Stimulated activated CD4-positive, alpha-beta T cell treated with anti-CD3 and anti-CD28 coated beads, Interleukin-12 subunit alpha, Interleukin-12 subunit beta, amount 100 ng/mL, for 48 hours (primary cell): ENCODE data around the gene IQCH.

Experiments used
- DNase-seq, 3 donors: peaks; one replicate each; pipeline ENCODE4 v3.0.0-alpha.2; 2020; ENCODE audit warnings: low read depth in 2 of 3, low spot score in 1 of 3

IQCH gene

GRCh38 chr15:67254238-67255175 is at the start of gene IQCH, which contains the start of gene AAGAB:
IQCH (plus strand) TSS chr15:67254786; CDS start chr15:67254897, 111 bp downstream.
AAGAB (minus strand) TSS chr15:67254661; CDS start chr15:67254631, 30 bp downstream.
- DNase-seq: peak; percentile 95 to 97 (median 97)

GRCh38 chr15:67207555-67208207 is 46.9 kb upstream of the IQCH start:
- no peak for DNase-seq

GRCh38 chr15:67208396-67208795 is 46.2 kb upstream of the IQCH start:
- no peak for DNase-seq

- DNase-seq: no peak
Observed at GRCh38 chr15:67210555-67211168, 43.9 kb upstream of the IQCH start.

GRCh38 chr15:67212684-67213367 is 41.8 kb upstream of the IQCH start:
- DNase-seq: no peak

- DNase-seq: no peak
Observed at GRCh38 chr15:67215102-67215501, 39.5 kb upstream of the IQCH start.

- no peak for DNase-seq
Observed at GRCh38 chr15:67216859-67217258, 37.7 kb upstream of the IQCH start.

- DNase-seq: no peak
Observed at GRCh38 chr15:67218428-67218827, 36.2 kb upstream of the IQCH start.

GRCh38 chr15:67219288-67219687 is 35.3 kb upstream of the IQCH start:
- no peak for DNase-seq

GRCh38 chr15:67224889-67225288 is 29.7 kb upstream of the IQCH start:
- no peak for DNase-seq

GRCh38 chr15:67225336-67225735 is 29.2 kb upstream of the IQCH start:
- DNase-seq: no peak

GRCh38 chr15:67227431-67227830 is 27.2 kb upstream of the IQCH start:
- no peak for DNase-seq

- no peak for DNase-seq
Observed at GRCh38 chr15:67227846-67228245, 26.7 kb upstream of the IQCH start.

GRCh38 chr15:67228286-67228685 is 26.3 kb upstream of the IQCH start:
- DNase-seq: no peak

GRCh38 chr15:67230504-67230903 is 24.1 kb upstream of the IQCH start:
- DNase-seq: no peak

GRCh38 chr15:67232591-67232990 is 22.0 kb upstream of the IQCH start:
- no peak for DNase-seq

- no peak for DNase-seq
Observed at GRCh38 chr15:67240235-67241131, 14.1 kb upstream of the IQCH start.

GRCh38 chr15:67241132-67241855 is 13.3 kb upstream of the IQCH start:
- peak in 2 of 3 donors; percentile 15 to 44 for DNase-seq

- DNase-seq: no peak
Observed at GRCh38 chr15:67242708-67243111, 11.9 kb upstream of the IQCH start.
